ENCODE results near the gene ERN1. TPM values are rescaled to one million over a fixed set of nuclear protein-coding genes. Genes with fewer than 3 reads are reported as not detected.

ERN1 gene
- total RNA-seq (2022; extraction: Qiagen RNA extraction), result 3.4 to 4.8 TPM (median 3.9 TPM) in 5 replicates

GRCh38 chr17:64129765-64130558 is at the start of gene ERN1:
Gene ERN1 (minus strand): TSS chr17:64130144. CDS start chr17:64130029, 115 bp downstream.

GRCh38 chr17:64020056-64020766 is 109.7 kb downstream of the ERN1 start, which contains the start of gene ICAM2:
Gene ICAM2 (minus strand): TSS chr17:64020633. CDS start chr17:64006691, 13,942 bp downstream.

GRCh38 chr17:63998050-63998720 is 131.8 kb downstream of the ERN1 start, which contains the start of gene PRR29:
Gene PRR29 (plus strand): TSS chr17:63998351. CDS start chr17:63998365, 14 bp downstream.

Other genes with a start within 250 kb of the ERN1 start
- not detected in 5 replicates for gene GH2, start 248.2 kb downstream of the ERN1 start, total RNA-seq (2022; extraction: Qiagen RNA extraction)
- gene CSH1, start 233.6 kb downstream of the ERN1 start, total RNA-seq (2022; extraction: Qiagen RNA extraction), result not detected in 5 replicates
- not detected in 5 replicates for gene CSHL1, start 218.9 kb downstream of the ERN1 start, total RNA-seq (2022; extraction: Qiagen RNA extraction)
- not detected in 5 replicates for gene GH1, start 211.3 kb downstream of the ERN1 start, total RNA-seq (2022; extraction: Qiagen RNA extraction)
- gene CD79B, start 197.8 kb downstream of the ERN1 start, total RNA-seq (2022; extraction: Qiagen RNA extraction), result 0.10 TPM in 1 of 5 replicates, not detected in the others
- 0.02 to 0.06 TPM (median 0.02 TPM) in 5 replicates for gene SCN4A, start 157.2 kb downstream of the ERN1 start, total RNA-seq (2022; extraction: Qiagen RNA extraction)
- gene PRR29, start 131.8 kb downstream of the ERN1 start, total RNA-seq (2022; extraction: Qiagen RNA extraction), result 0.47 to 0.95 TPM (median 0.71 TPM) in 5 replicates
- 0.07 to 0.10 TPM in 2 of 5 replicates, not detected in the others for gene ICAM2, start 109.5 kb downstream of the ERN1 start, total RNA-seq (2022; extraction: Qiagen RNA extraction)
- gene TEX2, start 133.1 kb upstream of the ERN1 start, total RNA-seq (2022; extraction: Qiagen RNA extraction), result 9.8 to 13.0 TPM (median 10.8 TPM) in 5 replicates

Measured in A549 treated with CORT108297 at 1 μM for 4 hours (cell line).